Activated CD8-positive, alpha-beta memory T cell treated with anti-CD3 and anti-CD28 coated beads, Interleukin-2, amount 50 U/mL, for 24 hours (primary cell): ENCODE results near the gene ERI3.

Experiments used
- DNase-seq: peaks from one replicate; pipeline ENCODE4 v3.0.0-alpha.2; 2020; ENCODE audit errors: extremely low read depth

Gene ERI3

DNA sequence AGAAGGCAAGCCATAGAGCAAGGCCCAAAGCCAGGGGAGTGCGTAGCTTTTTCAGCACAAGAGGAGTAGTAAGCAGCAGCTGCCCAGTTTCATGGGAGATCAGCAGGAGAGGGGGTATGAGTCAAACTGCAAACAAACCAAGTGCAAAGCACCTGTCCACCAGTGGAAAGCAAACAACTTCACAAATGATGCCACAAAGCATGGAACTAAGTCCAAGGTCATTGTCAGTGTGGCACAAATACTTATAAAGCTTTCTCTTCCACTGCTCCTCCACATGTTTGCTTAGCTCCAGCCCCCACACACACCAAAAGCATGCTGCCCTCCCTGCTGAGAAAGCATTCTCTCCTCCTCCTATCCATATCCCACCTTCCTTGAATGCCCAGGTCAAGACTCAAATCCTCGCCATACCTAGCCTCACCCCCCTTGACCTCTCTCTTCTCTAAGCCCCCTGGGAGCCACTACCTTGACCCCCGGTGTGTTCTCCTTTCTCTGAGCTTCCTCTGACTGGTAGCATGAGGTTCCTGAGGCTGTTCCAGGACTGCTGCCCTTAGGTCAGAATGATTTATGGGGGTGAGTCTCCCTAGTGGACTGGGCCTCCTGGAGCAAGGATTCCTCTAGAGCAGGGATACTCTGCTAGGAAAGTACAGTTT is 71.4 kb downstream of the ERI3 start:
- DNase-seq, result no peak

DNA sequence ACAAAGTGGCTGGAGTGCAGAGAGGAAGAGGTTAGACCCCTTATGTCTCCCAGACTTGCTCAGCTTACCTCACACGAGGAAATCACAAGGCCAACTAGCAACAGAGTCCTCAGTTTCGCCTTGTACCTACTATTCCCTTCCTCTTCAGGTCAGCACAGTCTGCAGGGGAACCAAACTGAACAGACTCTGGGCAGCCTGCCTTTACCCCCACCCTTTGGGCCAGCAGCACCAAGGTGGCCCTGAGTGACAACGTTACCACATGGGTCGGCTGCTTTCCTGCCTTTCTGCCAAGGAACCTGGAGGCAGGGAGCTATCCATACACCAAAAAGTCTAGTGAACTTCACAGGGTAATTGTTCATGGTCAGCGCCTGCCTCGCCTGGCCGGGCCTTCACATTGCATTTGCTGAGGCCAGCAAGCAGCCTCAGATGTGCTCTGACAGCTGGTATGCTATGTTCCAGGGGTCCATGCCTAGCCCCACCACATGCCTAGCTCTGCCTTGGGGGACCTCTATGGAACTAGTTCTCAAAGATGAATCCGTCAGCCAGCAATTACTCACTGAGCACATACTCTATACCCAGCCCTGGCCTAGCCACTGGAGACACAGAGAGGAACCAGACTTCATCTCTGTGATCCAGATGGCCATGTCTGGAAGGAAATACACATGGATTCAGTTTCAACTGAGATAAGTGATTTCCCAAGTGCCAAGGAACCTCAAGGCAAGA is 72.2 kb downstream of the ERI3 start:
- DNase-seq, result no peak

DNA sequence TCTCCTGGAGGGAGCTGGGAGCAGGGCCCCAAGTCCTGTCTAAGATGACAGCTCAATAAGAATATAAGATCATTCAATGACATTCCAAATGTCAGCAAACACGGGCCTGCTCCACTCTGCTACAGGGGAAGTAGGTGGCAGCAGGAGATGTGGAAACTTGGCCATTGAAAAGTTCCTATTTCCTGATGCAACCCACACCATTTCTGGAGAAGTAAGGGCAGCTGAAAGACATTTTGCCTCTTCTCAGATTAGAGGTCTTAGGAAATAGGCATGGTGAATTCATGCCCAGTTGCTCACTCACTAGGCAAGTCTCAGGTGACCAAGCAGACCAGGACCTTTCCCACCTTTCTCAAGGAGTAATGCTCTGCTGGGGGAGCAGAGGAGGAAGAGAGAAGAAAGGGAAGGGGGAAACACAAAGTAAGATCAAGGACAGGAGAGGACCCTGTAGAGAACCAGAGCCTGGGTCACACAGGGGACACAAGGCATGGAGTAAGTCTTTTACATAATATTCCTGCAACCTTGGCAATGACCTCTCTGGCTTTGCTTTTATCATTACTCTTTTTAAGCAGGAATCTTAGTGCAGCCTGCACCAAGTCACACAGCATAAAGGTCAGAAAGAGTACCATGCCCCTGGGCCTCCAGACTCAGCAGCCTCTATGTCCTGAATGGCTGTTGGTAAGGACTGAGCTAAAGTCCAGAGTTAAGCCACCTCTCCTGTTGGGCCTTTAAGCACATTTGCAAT is 72.9 kb downstream of the ERI3 start:
- no peak for DNase-seq

DNA sequence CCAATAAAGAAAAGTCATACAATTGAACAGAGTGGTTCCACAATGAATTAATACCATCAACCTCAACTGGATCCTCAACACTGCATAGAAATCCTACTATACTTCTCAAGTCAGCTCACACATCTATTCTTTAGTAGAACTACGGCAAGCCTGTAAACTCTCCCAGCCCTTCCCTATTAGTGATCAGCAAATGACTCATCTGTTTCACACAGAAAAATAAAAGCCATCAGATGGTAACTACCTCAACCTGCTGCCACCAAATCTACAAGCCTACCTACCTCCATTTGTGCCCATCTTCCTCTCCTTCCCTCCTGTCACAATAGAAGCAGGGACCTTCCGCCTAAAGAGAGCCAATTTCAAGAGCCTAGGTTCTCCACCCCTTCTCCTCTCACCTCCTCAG is 78.2 kb downstream of the ERI3 start:
- no peak for DNase-seq

DNA sequence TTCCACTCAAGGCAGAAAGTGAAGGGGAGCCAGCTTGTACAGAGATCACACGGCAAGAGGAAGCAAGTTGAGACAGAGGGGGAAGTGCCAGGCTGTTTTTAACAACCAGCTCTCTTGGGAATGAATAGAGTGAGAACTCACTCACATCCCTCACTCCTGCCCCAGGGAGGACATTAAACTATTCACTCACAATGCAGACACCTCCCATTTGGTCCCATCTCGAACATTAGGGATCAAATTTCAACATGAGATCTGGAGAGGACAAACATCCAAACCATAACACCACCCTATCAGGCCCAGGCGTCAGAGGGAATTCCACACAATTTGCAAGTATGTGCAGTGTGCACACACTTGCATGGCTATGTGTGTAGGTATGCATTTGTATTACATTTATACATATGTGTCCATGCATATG is 79.1 kb downstream of the ERI3 start:
- DNase-seq, result no peak

DNA sequence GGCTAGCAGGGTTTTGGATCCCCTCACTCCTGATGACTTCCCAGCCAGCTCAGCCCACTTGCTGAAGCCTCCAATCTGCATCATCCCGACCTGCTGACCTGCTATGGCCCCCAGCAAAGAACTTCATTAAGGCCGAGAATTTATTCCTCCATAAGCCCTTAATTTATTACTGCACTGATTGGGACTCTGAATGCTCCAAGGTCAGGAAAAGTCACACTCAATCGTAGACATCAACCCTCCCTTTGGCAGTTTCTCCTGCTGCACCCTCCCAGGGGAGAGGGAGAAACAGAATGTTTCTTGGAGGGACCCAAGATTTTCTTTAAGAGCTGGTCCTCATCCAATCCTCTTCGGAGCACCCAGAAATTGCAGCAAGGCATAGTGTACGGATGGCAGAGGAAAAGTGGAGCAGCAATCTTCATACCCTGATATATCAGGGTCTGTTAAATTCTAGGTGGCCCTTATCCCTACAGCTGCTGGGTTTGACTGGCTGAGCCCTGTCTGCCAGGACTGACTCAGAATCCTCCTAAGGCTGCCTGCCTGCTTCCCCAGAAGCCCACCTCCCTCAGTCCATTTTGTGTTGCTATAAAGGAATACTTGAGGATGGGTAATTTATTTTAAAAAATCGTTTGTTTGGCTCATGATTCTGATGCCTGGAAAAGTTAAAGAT is 79.6 kb downstream of the ERI3 start:
- DNase-seq, result no peak

DNA sequence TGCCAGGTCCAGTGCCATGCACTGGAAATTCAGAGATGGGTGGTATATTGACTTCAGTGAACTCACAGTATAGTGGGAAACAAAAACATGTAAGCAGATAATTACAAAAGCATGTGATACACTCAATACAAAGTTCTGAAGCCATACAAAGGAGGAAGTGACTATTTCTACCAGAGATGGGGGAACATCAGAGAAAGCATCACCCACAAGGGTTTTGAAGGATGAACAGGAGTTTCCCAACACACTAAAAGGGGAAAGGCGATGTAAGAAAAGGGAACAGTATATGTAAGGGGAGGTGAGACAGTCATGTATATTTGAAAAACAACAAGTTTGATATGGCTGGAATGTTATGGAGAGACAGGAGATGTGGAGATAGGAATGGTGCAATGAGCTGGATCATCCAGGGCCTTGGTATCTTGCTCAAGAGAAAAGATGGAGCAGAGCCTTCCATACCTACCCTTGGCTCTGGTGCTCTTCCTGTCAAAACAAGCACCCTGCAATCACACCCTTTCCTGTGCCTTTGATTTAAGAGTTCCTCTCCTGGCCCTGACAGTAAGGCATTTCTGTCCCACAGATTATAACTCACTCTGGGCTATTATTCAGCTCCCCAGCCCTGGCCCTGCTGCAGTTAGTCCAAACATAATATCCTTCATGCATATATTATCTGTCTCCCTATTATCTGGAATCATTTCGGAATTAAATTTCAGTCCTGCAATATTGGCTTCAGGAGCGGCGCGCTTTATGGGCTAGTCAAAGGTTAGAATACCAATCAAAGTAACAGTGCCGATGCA is 81.3 kb downstream of the ERI3 start:
- no peak for DNase-seq

DNA sequence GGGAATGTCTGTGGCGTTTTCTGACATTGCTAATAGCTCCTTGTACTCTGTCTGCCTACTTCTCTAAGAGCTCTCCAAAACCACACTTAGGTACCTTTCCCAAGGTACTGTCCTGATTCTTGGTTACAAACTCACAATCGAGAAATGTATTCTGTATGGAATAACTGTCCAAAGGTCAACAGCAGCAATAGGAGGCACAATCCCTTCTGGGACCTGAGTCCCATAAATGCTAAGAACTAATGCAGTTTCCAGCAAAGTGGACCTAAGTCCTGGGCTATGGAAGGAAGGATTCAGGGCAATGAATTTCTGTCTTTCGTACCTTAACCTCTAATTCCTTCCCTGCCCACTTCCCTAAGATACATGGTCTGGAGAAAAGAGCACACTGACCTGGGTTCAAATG is 82.1 kb downstream of the ERI3 start:
- no peak for DNase-seq

DNA sequence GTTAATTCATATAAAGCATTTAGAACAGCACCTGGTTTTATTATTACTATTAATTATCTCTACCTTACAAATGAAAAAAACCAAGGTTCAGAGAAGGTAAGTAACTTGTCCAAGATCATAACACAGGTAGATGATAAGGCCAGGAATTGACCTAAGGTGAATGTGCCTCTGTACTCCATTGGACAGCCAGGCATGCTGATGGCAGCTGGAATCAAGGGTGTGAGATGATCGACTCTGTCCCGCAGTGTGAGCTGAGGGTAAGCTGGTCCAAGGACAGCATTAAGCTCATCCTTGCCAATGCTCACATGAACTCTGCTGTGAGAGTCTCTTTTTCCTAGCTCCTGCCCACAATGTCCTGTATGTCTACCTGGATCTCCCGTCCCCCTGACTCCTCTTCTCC is 83.4 kb downstream of the ERI3 start:
- DNase-seq, result no peak

DNA sequence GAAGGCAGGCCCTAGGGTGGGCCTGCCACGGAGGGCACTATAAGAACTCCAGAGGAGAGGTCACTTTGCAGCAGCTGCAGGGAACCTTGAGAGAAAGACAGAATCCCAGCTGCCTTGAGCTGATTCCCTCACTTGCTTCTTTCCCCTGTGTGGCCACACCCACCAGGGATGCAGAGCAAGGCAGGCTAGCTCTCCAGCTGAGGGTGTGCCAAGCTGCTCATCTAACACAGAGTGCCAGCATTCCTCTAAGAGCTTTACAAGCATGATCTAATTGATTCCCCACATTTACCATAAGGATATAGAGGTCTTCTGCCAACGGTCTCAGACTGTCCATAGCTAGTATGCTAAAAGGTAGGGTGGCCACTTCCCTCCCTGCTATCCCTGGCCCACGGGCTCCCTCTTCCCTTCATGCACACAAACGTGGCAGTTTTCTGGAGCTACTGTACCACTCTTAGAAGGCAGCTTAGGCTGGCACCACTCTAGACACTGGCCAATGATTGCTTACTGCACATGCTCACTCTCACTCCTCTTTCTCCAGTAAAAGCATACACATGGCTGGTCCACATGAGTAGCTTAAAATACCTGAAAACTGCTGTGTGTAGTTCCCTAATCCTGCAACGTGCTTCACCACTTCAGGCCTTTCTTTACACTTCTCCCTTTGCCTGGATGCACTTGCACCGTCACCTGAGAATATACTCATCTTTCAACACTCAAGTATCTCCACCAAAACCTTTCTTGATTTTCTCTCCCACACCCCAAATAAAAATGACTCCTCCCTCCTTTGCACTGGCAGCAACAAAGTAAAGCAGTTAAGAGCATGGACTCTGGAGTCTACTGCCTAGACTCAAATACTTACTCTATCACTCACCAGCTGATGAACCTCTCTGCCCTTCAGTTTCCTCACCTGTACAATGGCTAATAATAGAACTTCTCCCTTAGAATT is 84.1 kb downstream of the ERI3 start:
- no peak for DNase-seq

DNA sequence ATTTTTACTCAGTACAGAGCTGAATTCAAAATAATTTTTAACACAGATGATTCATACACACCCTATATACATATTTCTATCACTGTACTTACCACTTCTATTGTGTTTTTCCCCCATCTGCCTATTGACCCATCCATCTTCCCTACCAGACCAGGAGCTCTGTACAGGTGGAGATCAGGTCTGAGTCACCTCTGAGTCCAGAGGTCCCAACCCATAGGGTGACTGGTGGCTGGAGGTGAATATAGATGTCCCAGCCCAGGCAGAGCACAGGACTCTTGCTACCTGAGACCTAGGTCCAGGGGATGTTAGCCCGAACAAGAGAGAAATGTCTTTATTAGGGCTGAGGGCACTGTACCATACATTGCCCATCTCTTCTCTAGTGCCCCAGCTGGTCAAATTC is 87.0 kb downstream of the ERI3 start:
- no peak for DNase-seq

DNA sequence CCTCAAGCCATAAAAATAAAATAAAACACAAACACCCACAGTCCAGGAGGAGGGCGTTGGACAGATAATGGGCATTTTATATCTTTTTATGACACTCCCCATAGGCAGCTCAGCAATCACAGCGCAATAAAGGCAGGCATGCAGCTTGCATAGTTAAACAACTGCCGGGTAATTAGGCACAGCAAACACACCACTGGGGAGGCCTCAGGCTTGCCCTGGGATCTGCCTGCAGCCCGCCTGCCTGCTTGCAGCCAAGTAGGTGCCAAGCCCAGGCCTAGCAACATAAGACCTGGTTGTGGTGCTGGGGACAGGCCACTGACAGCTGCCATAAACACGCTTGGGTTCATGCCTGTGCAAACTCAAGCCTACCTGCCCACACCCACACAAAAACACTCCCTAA is 87.6 kb downstream of the ERI3 start:
- no peak for DNase-seq

DNA sequence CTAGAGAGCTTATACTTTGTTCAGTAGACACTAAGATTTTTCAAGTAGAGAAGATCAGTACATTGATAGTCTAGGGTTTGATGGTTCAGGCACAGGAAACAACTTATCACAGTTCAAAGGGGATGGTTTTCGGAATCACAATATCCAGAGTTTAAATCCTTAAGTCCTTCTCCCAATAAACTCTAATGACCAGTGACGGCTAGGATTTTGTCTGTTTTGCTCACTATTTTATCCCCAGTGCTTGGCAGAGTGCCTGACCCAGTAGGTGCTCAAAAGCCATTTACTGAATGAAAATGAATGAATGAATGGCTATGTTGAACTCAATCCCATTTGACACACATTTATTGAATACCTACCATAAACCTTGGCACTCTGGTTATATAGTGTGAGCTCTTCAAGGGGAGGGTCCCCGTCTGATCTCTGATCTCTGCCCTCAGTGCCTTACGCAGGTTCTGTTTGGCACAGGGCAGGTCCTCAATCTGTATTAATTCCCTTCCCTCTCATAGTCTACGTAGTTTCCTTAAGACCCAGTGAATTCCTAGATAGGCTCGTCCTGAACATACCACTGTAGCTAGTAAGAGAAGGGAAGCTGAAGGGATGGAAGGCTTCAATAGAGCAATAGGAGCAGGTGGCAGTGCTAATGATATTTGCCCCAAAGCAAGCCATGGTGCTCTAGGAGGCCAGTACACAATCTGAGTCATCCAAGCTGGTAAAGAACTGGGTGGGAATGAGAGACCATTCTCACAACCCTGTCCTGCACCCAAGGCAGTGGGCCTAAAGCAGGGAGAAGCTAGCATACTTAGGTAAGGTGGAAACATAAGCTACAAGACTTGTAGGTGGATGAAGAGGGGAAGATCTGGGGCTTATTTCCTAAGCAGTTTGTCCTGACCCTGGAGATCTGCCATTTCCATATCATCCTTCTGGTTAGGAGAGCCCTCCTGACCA is 88.4 kb downstream of the ERI3 start:
- DNase-seq, result no peak

DNA sequence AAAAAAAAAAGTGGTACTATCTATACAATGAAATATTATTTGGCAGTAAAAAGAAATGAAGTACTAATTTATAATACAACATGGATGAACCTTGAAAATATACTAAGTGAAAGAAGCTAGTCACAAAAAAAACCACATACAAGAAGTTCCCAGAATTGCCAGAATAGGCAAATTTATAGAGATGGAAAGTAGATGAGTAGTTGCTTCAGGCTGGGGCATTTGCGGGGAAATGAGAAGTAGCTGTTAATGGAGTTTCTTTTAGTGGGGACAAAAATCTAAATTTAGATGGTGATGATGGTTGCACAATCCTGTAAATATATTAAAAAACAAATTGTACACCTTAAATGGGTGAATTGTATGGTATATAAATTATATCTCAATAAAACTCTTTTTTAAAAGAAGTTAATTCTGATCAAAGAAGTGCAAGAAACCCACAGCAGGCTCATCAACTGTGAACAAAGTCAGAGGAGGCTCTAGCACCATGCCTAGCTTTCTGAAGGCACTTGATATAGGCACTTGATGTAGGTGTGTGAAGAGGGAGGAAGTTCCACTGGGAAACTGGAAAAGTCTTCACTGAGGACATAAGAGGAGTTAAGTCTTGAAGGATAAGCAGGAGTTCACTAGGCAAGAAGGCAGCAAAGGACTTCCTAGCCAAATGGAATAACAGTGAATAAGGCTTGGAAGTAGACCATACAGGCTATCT is 89.2 kb downstream of the ERI3 start:
- DNase-seq, result no peak

DNA sequence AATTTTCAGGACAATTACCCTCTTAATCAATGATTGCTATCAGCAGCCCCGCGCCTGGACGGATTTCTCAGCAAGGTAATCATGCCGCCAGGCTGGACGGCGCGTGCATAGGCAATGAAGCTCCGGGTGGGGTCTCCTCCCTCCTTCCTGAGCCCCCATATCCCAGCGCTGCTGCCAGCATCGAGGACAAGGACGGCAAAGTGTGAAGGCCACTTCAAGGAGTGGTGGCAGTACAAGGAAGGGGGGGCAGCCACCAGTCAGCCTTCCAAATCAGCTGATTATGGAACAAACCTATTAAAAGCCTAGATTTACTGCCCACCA is 90.6 kb downstream of the ERI3 start:
- no peak for DNase-seq

DNA sequence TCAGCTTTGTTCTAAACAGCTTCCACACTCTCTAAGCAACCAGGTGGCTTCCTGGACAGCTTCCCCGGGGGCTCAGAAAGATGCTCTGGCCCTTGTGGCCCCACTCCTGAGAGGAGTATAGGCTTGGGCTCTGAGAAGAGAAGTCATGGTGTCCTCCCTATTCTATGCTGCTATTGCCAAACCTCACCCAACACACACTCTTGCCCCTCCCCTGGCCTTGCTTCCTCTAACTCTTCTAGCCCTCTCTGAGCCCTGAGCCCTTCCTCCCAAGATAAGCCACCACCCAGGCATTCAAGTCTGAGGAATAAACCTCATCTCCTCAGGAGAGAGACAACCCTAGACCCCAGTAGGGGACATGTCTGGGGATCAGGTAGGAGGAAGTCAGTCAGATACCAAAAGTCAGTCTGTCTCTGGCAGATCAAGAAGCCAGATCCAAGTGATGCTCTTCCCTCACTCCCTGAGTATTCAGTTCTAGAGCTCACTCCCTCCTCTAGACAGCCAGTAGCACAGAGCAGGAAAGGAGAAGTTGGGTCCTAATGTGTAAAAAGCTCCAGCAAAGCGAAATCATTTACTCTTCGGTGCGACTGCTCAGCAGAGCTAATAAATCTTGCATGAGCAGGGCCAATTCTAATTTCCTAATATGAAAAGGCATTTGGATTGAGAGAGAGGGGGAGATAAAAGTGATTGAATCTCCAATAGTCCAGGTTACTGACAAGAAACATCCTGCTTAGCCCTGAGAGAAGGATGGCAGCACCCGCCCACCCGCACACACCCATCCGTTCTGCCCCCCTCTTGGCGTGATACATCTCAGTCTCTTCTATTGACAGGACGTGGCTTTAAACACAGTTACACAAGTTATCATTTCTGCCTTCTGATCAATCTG is 91.2 kb downstream of the ERI3 start:
- DNase-seq, result no peak

DNA sequence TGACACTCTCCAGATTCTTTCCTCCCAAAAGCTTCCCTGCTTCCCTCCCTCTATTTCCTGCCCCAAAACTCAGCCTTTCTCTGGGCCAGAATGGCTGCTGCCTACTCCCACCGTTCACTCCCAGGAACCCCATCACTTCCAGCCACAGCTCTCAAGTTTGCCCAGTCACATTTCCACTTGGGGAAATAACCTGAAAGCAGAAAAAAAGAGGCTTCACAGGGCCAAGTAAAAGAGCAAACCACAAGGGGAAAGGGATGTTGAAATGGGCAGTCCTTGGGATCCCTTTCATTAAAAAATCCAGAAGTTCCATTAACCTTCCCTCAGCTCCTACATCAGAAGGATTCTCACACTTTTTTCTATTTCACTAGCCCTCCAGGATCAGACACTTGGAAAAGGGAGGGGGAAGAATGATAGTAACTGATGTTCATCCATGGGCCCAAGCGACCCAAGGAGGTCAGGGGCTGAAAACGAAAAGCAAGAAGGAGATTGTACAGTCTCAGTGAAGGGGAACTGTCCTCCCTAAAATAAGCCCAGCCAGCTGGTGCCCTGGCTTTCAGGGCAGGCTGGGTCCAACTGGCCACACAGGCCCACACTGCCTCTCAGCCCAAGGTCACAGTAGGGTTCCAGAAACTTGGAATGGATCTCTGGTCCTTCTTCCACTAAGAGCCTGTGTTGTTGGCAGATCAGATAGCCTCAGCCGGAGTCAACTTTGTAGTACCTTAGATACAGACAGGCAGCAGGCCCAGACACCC is 92.1 kb downstream of the ERI3 start:
- no peak for DNase-seq
